ENCODE data around the gene ZRANB3.

GRCh38 chr2:135130751-135131150 is 400.3 kb downstream of the ZRANB3 start:
- TF ChIP-seq CTCF (conservative IDR thresholded peaks at IDR 0.05; ENCODE audit: low read depth, low read length) (no peak), EZH2 (IDR thresholded peaks at IDR 0.05; ENCODE audit: borderline replicate concordance, low read depth, low read length, poor library complexity, severe bottlenecking) (no peak)

All from A673 (cell line).